ENCODE data around the gene FBXO24.

The FBXO24 gene

GRCh38 chr7:100567031-100567730 lies 18.9 kb upstream of the FBXO24 start:
- Histone ChIP-seq H3K9me3 (ENCODE audit: control insufficient read depth in 1 of 2, low read length in 2 of 2) (no peaks in the 10 kb centered on the region), H3K36me3 (ENCODE audit: control insufficient read depth in 1 of 2, insufficient read depth in 2 of 2, low read length in 2 of 2) (peaks cover 13 to 31% of the 10 kb centered on the region in 2 donors), H3K4me1 (ENCODE audit: control insufficient read depth in 1 of 2, insufficient read depth in 2 of 2, low read length in 2 of 2) (peaks cover 33 to 37% of the 10 kb centered on the region in 2 donors), H3K27me3 (ENCODE audit: control insufficient read depth in 1 of 2, insufficient read depth in 2 of 2, low read length in 2 of 2) (no peaks in the 10 kb centered on the region), H3K4me3 (ENCODE audit: low read depth in 1 of 2, low read length in 2 of 2) (no peak overlapping the region), H3K27ac (ENCODE audit: low read depth, low read length) (no peak overlapping the region), H3K9ac (ENCODE audit: low read depth in 1 of 2, low read length in 2 of 2) (no peak overlapping the region)

GRCh38 chr7:100567751-100568175 lies 18.4 kb upstream of the FBXO24 start:
- Histone ChIP-seq H3K9me3 (ENCODE audit: control insufficient read depth in 1 of 2, low read length in 2 of 2) (no peaks in the 10 kb centered on the region), H3K4me3 (ENCODE audit: low read depth in 1 of 2, low read length in 2 of 2) (no peak overlapping the region), H3K27me3 (ENCODE audit: control insufficient read depth in 1 of 2, insufficient read depth in 2 of 2, low read length in 2 of 2) (no peaks in the 10 kb centered on the region), H3K9ac (ENCODE audit: low read depth in 1 of 2, low read length in 2 of 2) (no peak overlapping the region), H3K4me1 (ENCODE audit: control insufficient read depth in 1 of 2, insufficient read depth in 2 of 2, low read length in 2 of 2) (peaks cover 33 to 37% of the 10 kb centered on the region in 2 donors), H3K36me3 (ENCODE audit: control insufficient read depth in 1 of 2, insufficient read depth in 2 of 2, low read length in 2 of 2) (peaks cover 12 to 26% of the 10 kb centered on the region in 2 donors), H3K27ac (ENCODE audit: low read depth, low read length) (no peak overlapping the region)

GRCh38 chr7:100568176-100568895 lies 17.8 kb upstream of the FBXO24 start:
- no peak overlapping the region for H3K4me3 ChIP-seq (ENCODE audit: low read depth in 1 of 2, low read length in 2 of 2)
- peaks cover 33 to 37% of the 10 kb centered on the region in 2 donors for H3K4me1 ChIP-seq (ENCODE audit: control insufficient read depth in 1 of 2, insufficient read depth in 2 of 2, low read length in 2 of 2)
- H3K27me3 ChIP-seq (ENCODE audit: control insufficient read depth in 1 of 2, insufficient read depth in 2 of 2, low read length in 2 of 2), result no peaks in the 10 kb centered on the region
- no peak overlapping the region for H3K9ac ChIP-seq (ENCODE audit: low read depth in 1 of 2, low read length in 2 of 2)
- peaks cover 7 to 20% of the 10 kb centered on the region in 2 donors for H3K36me3 ChIP-seq (ENCODE audit: control insufficient read depth in 1 of 2, insufficient read depth in 2 of 2, low read length in 2 of 2)
- H3K27ac ChIP-seq (ENCODE audit: low read depth, low read length), result no peak overlapping the region
- H3K9me3 ChIP-seq (ENCODE audit: control insufficient read depth in 1 of 2, low read length in 2 of 2), result no peaks in the 10 kb centered on the region

- peaks cover 4 to 16% of the 10 kb centered on the region in 2 donors for H3K36me3 ChIP-seq (ENCODE audit: control insufficient read depth in 1 of 2, insufficient read depth in 2 of 2, low read length in 2 of 2)
- peak overlapping the region; percentile 62 to 63 for H3K4me3 ChIP-seq (ENCODE audit: low read depth in 1 of 2, low read length in 2 of 2)
- no peaks in the 10 kb centered on the region for H3K9me3 ChIP-seq (ENCODE audit: control insufficient read depth in 1 of 2, low read length in 2 of 2)
- no peak overlapping the region for H3K27ac ChIP-seq (ENCODE audit: low read depth, low read length)
- H3K9ac ChIP-seq (ENCODE audit: low read depth in 1 of 2, low read length in 2 of 2), result peak overlapping the region in 1 of 2 donors; percentile 18
- no peaks in the 10 kb centered on the region for H3K27me3 ChIP-seq (ENCODE audit: control insufficient read depth in 1 of 2, insufficient read depth in 2 of 2, low read length in 2 of 2)
- peaks cover 33 to 37% of the 10 kb centered on the region in 2 donors for H3K4me1 ChIP-seq (ENCODE audit: control insufficient read depth in 1 of 2, insufficient read depth in 2 of 2, low read length in 2 of 2)
Observed at GRCh38 chr7:100568896-100569844, 17.0 kb upstream of the FBXO24 start.

- Histone ChIP-seq H3K27me3 (ENCODE audit: control insufficient read depth in 1 of 2, insufficient read depth in 2 of 2, low read length in 2 of 2) (no peaks in the 10 kb centered on the region), H3K36me3 (ENCODE audit: control insufficient read depth in 1 of 2, insufficient read depth in 2 of 2, low read length in 2 of 2) (peaks cover 1 to 16% of the 10 kb centered on the region in 2 donors), H3K27ac (ENCODE audit: low read depth, low read length) (no peak overlapping the region), H3K4me1 (ENCODE audit: control insufficient read depth in 1 of 2, insufficient read depth in 2 of 2, low read length in 2 of 2) (peaks cover 33 to 37% of the 10 kb centered on the region in 2 donors), H3K9ac (ENCODE audit: low read depth in 1 of 2, low read length in 2 of 2) (no peak overlapping the region), H3K4me3 (ENCODE audit: low read depth in 1 of 2, low read length in 2 of 2) (no peak overlapping the region), H3K9me3 (ENCODE audit: control insufficient read depth in 1 of 2, low read length in 2 of 2) (no peaks in the 10 kb centered on the region)
Observed at GRCh38 chr7:100570954-100571828, 14.9 kb upstream of the FBXO24 start.

GRCh38 chr7:100571829-100572116 lies 14.4 kb upstream of the FBXO24 start:
- Histone ChIP-seq H3K9ac (ENCODE audit: low read depth in 1 of 2, low read length in 2 of 2) (no peak overlapping the region), H3K9me3 (ENCODE audit: control insufficient read depth in 1 of 2, low read length in 2 of 2) (no peaks in the 10 kb centered on the region), H3K4me1 (ENCODE audit: control insufficient read depth in 1 of 2, insufficient read depth in 2 of 2, low read length in 2 of 2) (peaks cover 33 to 37% of the 10 kb centered on the region in 2 donors), H3K4me3 (ENCODE audit: low read depth in 1 of 2, low read length in 2 of 2) (no peak overlapping the region), H3K27ac (ENCODE audit: low read depth, low read length) (no peak overlapping the region), H3K27me3 (ENCODE audit: control insufficient read depth in 1 of 2, insufficient read depth in 2 of 2, low read length in 2 of 2) (no peaks in the 10 kb centered on the region), H3K36me3 (ENCODE audit: control insufficient read depth in 1 of 2, insufficient read depth in 2 of 2, low read length in 2 of 2) (peaks cover 7 to 19% of the 10 kb centered on the region in 2 donors)

GRCh38 chr7:100572281-100572948 lies 13.7 kb upstream of the FBXO24 start:
- Histone ChIP-seq H3K4me3 (ENCODE audit: low read depth in 1 of 2, low read length in 2 of 2) (no peak overlapping the region), H3K36me3 (ENCODE audit: control insufficient read depth in 1 of 2, insufficient read depth in 2 of 2, low read length in 2 of 2) (peaks cover 10 to 25% of the 10 kb centered on the region in 2 donors), H3K27me3 (ENCODE audit: control insufficient read depth in 1 of 2, insufficient read depth in 2 of 2, low read length in 2 of 2) (no peaks in the 10 kb centered on the region), H3K4me1 (ENCODE audit: control insufficient read depth in 1 of 2, insufficient read depth in 2 of 2, low read length in 2 of 2) (peaks cover 32 to 34% of the 10 kb centered on the region in 2 donors), H3K27ac (ENCODE audit: low read depth, low read length) (no peak overlapping the region), H3K9ac (ENCODE audit: low read depth in 1 of 2, low read length in 2 of 2) (no peak overlapping the region), H3K9me3 (ENCODE audit: control insufficient read depth in 1 of 2, low read length in 2 of 2) (no peaks in the 10 kb centered on the region)

GRCh38 chr7:100572949-100573675 lies 13.0 kb upstream of the FBXO24 start:
- Histone ChIP-seq H3K9me3 (ENCODE audit: control insufficient read depth in 1 of 2, low read length in 2 of 2) (no peaks in the 10 kb centered on the region), H3K4me1 (ENCODE audit: control insufficient read depth in 1 of 2, insufficient read depth in 2 of 2, low read length in 2 of 2) (peaks cover 25 to 30% of the 10 kb centered on the region in 2 donors), H3K27me3 (ENCODE audit: control insufficient read depth in 1 of 2, insufficient read depth in 2 of 2, low read length in 2 of 2) (no peaks in the 10 kb centered on the region), H3K4me3 (ENCODE audit: low read depth in 1 of 2, low read length in 2 of 2) (no peak overlapping the region), H3K27ac (ENCODE audit: low read depth, low read length) (no peak overlapping the region), H3K9ac (ENCODE audit: low read depth in 1 of 2, low read length in 2 of 2) (no peak overlapping the region), H3K36me3 (ENCODE audit: control insufficient read depth in 1 of 2, insufficient read depth in 2 of 2, low read length in 2 of 2) (peaks cover 17 to 32% of the 10 kb centered on the region in 2 donors)
